Ascending aorta (tissue), 2 donors: Measurements from ENCODE around the gene MOB3A. TPM values are rescaled to one million over a fixed set of nuclear protein-coding genes. Genes with fewer than 3 reads are reported as not detected.

Experiments used
- DNase-seq, 2 donors: peaks; one replicate each; pipeline ENCODE4 v3.0.0-alpha.2; 2019; ENCODE audit warnings: low spot score in 2 of 2
- H3K27ac ChIP-seq, 2 donors: fragments of 200-600 bp; sonication (generic); one replicate each; pipeline ENCODE4 v1.5.1; 2016 to 2017; ENCODE audit warnings: mild to moderate bottlenecking in 1 of 2
- H3K27me3 ChIP-seq: fragments of 200-600 bp; sonication (generic); one replicate; pipeline ENCODE4 v1.5.1; 2017
- H3K36me3 ChIP-seq, 2 donors: fragments of 200-600 bp; sonication (generic); one replicate each; pipeline ENCODE4 v1.5.1; 2016
- H3K4me1 ChIP-seq, 2 donors: fragments of 200-600 bp; sonication (generic); one replicate each; pipeline ENCODE4 v1.5.1; 2016 to 2017; ENCODE audit warnings: mild to moderate bottlenecking in 1 of 2
- H3K4me3 ChIP-seq, 2 donors: fragments of 200-600 bp; sonication (generic); one replicate each; pipeline ENCODE4 v1.5.1; 2016 to 2017; ENCODE audit warnings: mild to moderate bottlenecking in 1 of 2
- H3K9me3 ChIP-seq, 2 donors: fragments of 200-600 bp; sonication (generic); one replicate each; pipeline ENCODE4 v1.5.1; 2016
- intact Hi-C: fragments of 100-400 bp; cut with DNase I; formaldehyde crosslinking; loops from one replicate; pipeline ENCODE4 v1.15.1; 2023
- total RNA-seq: library from RNA; depleted of rRNA; stranded (reverse); fragments of >200 nt; gene quantifications from one replicate; pipeline ENCODE4 v1.1.0, GENCODE V29; 2016
- TF ChIP-seq, protein P1 (sequence below), 3 experiments: fragments of 200-600 bp in 2 of 3; fragments of 450-650 bp in 1 of 3; sonication (generic) in 2 of 3; IDR thresholded peaks; one replicate each; pipeline ENCODE4 v1.5.1; 2016 to 2019; ENCODE audit warnings: antibody characterized with exemption in 3 of 3, mild to moderate bottlenecking in 1 of 3, moderate library complexity in 1 of 3

The MOB3A gene
- total RNA-seq, 1 donor from 2014 or later = 44.4 TPM

DNA sequence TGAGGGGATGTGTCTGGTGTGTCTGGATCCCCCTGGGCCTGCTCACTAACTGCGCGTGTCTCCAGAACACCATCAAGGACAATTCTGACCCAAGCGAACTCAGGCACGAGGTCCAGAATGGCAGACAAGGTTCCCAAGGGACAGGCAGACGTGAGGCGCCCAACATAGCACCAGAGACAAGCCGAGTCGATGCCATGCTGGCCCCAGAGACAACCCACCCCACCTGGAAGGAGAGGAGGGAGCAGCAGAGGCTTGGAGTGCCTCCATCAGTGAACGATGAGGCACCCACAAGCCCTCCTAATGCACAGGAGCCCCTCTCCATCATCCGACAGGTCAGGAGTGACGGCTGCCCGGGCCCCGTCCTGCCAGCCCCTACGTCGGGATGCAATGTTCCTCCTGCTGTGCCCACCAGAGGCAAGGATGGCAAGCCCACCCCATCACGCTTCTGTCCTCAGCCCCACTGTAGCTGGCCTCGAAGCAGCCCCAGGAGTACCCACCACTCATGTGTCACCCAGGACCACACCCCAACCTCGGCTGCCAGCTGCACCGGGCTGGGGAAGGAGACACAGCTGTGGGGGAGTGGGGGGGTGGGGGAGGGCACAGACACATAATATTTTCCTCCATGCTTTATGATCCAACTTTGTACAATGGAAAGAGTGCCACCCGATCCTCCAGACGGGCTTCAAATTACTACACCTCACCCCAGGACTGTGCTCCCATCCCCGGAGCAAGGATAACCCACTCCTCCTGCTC is 43.4 kb upstream of the MOB3A start:
- no peak overlapping the region for H3K27ac ChIP-seq
- intact Hi-C loops = no loop called here
- H3K36me3 ChIP-seq = peaks cover 36 to 50% of the 10 kb centered on the region in 2 donors

DNA sequence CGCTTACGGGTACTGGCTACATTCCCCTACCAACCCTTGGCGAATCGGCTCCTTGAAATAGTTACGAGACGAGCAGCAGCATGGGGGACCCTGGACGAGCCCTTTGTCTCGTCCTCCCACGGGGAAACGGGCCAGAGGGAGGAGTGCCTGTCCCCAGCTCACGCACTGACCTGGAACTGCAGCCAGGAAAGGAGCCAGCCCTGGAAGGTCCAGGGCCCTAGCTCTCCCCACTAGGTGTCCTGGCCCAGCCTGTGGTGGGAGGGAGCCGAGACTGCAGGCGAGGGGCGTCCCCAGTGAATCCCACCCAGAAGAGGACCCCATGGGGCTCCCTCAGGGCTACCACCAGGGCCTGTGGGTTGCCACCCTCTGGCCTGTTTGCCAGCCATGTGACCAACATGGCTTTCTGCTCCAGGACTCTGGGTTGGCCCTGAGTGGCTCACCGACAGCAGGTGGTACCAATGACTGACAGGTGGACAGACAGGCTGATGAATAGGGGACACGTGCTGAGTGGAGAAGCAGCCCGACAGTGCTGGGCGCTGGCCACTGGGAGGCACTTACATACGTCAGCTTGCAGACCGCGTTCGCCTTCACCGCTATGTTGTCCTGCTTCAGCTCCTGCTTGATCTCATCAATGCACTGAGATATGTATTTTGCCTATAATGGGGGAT is 42.1 kb upstream of the MOB3A start:
- Histone ChIP-seq H3K4me1 (no peaks in the 10 kb centered on the region), H3K4me3 (no peak overlapping the region), H3K36me3 (peaks cover 44 to 58% of the 10 kb centered on the region in 2 donors), H3K27me3 (no peaks in the 10 kb centered on the region), H3K27ac (no peak overlapping the region), H3K9me3 (no peaks in the 10 kb centered on the region)
- TF ChIP-seq, protein P1, sequence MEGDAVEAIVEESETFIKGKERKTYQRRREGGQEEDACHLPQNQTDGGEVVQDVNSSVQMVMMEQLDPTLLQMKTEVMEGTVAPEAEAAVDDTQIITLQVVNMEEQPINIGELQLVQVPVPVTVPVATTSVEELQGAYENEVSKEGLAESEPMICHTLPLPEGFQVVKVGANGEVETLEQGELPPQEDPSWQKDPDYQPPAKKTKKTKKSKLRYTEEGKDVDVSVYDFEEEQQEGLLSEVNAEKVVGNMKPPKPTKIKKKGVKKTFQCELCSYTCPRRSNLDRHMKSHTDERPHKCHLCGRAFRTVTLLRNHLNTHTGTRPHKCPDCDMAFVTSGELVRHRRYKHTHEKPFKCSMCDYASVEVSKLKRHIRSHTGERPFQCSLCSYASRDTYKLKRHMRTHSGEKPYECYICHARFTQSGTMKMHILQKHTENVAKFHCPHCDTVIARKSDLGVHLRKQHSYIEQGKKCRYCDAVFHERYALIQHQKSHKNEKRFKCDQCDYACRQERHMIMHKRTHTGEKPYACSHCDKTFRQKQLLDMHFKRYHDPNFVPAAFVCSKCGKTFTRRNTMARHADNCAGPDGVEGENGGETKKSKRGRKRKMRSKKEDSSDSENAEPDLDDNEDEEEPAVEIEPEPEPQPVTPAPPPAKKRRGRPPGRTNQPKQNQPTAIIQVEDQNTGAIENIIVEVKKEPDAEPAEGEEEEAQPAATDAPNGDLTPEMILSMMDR (IDR thresholded peaks at IDR 0.05) = no peak
- intact Hi-C loops = no loop called here
- no peak for DNase-seq

More for the DNA sequence above, 43.4 kb upstream of the MOB3A start:
- no peaks in the 10 kb centered on the region for H3K27me3 ChIP-seq
- H3K4me1 ChIP-seq = no peaks in the 10 kb centered on the region
- H3K9me3 ChIP-seq = no peaks in the 10 kb centered on the region
- TF ChIP-seq, protein P1 (IDR thresholded peaks at IDR 0.05) = no peak
- no peak for DNase-seq
- H3K4me3 ChIP-seq = no peak overlapping the region

DNA sequence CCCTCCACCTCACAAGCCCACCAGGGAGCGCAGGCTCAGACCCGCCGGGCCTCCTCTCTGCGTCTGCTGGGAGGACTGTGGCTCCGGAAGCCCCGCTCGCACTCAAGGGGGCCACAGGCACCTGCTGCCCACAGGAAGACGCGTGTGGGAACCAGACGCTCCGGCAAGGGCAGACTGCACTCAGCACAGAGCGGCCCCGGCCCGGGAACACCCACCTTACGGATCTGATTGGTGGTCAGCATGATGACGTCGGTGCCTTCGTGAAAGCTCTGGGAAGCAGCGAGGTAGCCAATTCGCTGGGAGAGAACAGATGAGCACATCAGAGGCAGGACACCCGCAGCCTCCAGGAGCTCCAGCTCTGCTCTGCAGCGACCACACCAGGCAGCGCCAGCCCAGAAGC is 40.7 kb upstream of the MOB3A start:
- Histone ChIP-seq H3K9me3 (no peaks in the 10 kb centered on the region), H3K36me3 (peaks cover 58 to 72% of the 10 kb centered on the region in 2 donors)
- intact Hi-C loops = no loop called here

DNA sequence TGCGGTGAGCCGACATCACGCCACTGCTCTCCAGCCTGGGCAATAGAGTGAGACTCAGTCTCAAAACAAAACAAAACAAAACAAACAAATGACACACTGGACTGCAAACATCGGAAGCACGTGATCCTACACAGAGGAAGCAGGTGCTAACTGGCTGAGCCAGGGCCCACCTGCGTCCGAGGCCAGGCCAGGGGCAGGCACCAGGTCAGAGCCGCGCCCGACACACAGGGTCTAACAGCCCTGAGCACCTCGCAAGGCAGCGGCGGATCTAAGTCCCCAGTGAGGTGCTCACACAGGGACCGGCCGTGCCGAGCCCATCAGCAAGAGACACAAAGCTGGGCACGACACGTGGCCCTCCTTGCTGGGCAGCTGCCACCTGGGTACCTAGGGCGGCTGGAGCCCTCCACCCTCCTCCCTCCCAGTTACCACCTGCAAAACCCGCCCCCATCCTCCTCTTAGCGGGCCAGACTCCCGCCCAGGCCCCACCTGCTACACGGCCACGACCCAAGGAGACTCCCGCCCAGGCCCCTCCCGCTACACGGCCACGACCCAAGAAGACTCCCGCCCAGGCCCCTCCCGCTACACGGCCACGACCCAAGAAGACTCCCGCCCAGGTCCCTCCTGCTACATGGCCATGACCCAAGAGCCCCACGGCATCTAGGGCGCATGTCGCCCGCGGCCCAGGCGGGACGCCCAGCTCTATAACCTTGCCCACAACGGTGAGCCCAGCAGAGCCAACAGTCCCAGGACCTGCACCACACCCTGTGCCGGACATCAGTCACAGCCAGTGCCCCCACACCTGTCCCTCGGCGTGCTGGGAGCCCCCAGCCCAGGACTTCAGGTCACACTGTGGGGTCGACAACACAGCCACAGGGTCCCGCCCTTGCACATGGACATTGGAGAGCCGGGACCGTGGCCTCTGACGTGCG is 39.6 kb upstream of the MOB3A start:
- no peak for DNase-seq
- Histone ChIP-seq H3K27me3 (no peaks in the 10 kb centered on the region), H3K36me3 (peaks cover 64 to 80% of the 10 kb centered on the region in 2 donors), H3K9me3 (no peaks in the 10 kb centered on the region), H3K27ac (no peak overlapping the region), H3K4me3 (no peak overlapping the region), H3K4me1 (no peaks in the 10 kb centered on the region)
- TF ChIP-seq, protein P1 (IDR thresholded peaks at IDR 0.05) = no peak
- intact Hi-C loops = no loop called here

More for the DNA sequence above, 40.7 kb upstream of the MOB3A start:
- TF ChIP-seq, protein P1 (IDR thresholded peaks at IDR 0.05) = no peak
- H3K4me1 ChIP-seq = no peaks in the 10 kb centered on the region
- no peak overlapping the region for H3K4me3 ChIP-seq
- no peak overlapping the region for H3K27ac ChIP-seq
- H3K27me3 ChIP-seq = no peaks in the 10 kb centered on the region
- DNase-seq = no peak

DNA sequence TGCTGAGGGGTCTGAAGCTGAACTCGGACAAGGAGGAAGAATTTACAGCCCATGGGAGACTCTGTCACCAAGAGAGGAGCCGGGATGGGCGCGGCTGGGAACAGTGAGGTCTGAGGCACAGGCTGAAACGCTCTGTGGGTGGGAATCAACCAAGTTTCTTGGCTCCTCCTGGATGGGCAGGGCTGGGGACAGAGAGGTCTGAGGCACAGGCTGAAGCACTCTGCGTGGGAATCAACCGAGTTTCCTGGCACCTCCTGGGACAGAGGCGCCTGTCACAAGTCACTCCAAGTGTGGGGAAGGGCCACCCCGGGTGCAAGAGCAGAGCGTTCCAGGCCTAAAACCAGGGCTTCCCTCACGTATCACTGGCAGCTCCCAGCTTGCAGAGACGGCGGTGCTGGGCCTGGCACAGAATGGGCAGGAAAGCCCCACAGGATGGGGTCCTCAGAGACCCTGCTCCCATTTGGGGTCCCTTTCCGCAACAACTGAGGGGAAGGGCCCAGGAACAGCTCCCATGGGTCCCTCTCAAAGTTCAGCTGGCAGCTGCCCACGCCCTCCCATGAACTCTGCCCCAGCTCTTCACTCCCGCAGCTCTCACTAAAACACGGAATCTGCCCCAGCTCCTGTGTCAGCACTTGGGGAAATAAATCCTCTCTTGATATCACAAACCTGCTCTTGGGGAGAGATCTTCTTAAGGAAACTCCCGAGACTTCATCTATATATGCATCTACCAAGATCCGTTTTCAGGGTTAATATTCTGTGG is 36.8 kb upstream of the MOB3A start:
- Histone ChIP-seq H3K27ac (no peak overlapping the region), H3K4me3 (no peak overlapping the region), H3K27me3 (no peaks in the 10 kb centered on the region), H3K9me3 (no peaks in the 10 kb centered on the region), H3K36me3 (peaks cover 74 to 78% of the 10 kb centered on the region in 2 donors), H3K4me1 (no peaks in the 10 kb centered on the region)
- no peak for DNase-seq
- intact Hi-C loops = no loop called here
- TF ChIP-seq, protein P1 (IDR thresholded peaks at IDR 0.05) = no peak
